ENCODE results near the gene AP5B1.
"Not testable (repeated sequence)": the region's sequence is repeated elsewhere in the genome, so short reads cannot be mapped to it uniquely, and the experiment has no call there.

The AP5B1 gene

GRCh38 chr11:65785319-65786007 is 4.7 kb upstream of the AP5B1 start:
- no peak for DNase-seq

GRCh38 chr11:65782816-65783228 is 2.0 kb upstream of the AP5B1 start:
- DNase-seq, result no peak

- no peak for DNase-seq
Observed at GRCh38 chr11:65781962-65782815, 1.4 kb upstream of the AP5B1 start.

GRCh38 chr11:65781152-65781961 is 581 bp upstream of the AP5B1 start:
- DNase-seq, result no peak

GRCh38 chr11:65779919-65780769 is 632 bp downstream of the AP5B1 start:
- peak; percentile 39 for DNase-seq

- no peak for DNase-seq
Observed at GRCh38 chr11:65779669-65779918, 1.2 kb downstream of the AP5B1 start.

GRCh38 chr11:65778901-65779668 is 1.7 kb downstream of the AP5B1 start:
- no peak for DNase-seq

GRCh38 chr11:65778431-65778900 is 2.3 kb downstream of the AP5B1 start:
- no peak for DNase-seq

- DNase-seq, result no peak
Observed at GRCh38 chr11:65777821-65778361, 2.9 kb downstream of the AP5B1 start.

GRCh38 chr11:65777241-65777640 is 3.5 kb downstream of the AP5B1 start:
- no peak for DNase-seq

GRCh38 chr11:65776710-65777141 is 4.0 kb downstream of the AP5B1 start:
- no peak for DNase-seq

GRCh38 chr11:65776196-65776595 is 4.6 kb downstream of the AP5B1 start:
- no peak for DNase-seq

- DNase-seq, result no peak
Observed at GRCh38 chr11:65774525-65775306, 6.1 kb downstream of the AP5B1 start.

GRCh38 chr11:65773784-65774411 is 6.9 kb downstream of the AP5B1 start:
- no peak for DNase-seq

- no peak for DNase-seq
Observed at GRCh38 chr11:65771589-65772112, 9.1 kb downstream of the AP5B1 start.

GRCh38 chr11:65770951-65771567 is 9.7 kb downstream of the AP5B1 start:
- no peak for DNase-seq

GRCh38 chr11:65767806-65768205 is 13.0 kb downstream of the AP5B1 start:
- DNase-seq, result not testable (repeated sequence)

GRCh38 chr11:65767406-65767805 is 13.4 kb downstream of the AP5B1 start:
- DNase-seq, result no peak

GRCh38 chr11:65766535-65766934 is 14.2 kb downstream of the AP5B1 start:
- DNase-seq, result no peak

All from NCI-H1092 treated with DMSO at 0.1 percent for 48 hours (cell line).